IPS-15b (cell line): ENCODE results near the gene FHL3.

Experiments used
- H3K27me3 ChIP-seq: one replicate; pipeline ENCODE4 v1.6.1; 2013; ENCODE audit warnings: low read length; ENCODE audit not compliant: control insufficient read depth, insufficient read depth
- H3K36me3 ChIP-seq: one replicate; pipeline ENCODE4 v1.6.1; 2013; ENCODE audit warnings: low read length; ENCODE audit not compliant: control insufficient read depth, insufficient read depth
- H3K4me1 ChIP-seq: one replicate; pipeline ENCODE4 v1.6.1; 2013; ENCODE audit warnings: mild to moderate bottlenecking, low read length; ENCODE audit not compliant: control insufficient read depth, insufficient read depth
- H3K4me3 ChIP-seq: one replicate; pipeline ENCODE4 v1.5.1; 2013; ENCODE audit warnings: low read depth, low read length
- H3K9ac ChIP-seq: one replicate; pipeline ENCODE4 v1.6.1; 2013; ENCODE audit warnings: low read depth, mild to moderate bottlenecking, low read length
- H3K9me3 ChIP-seq: one replicate; pipeline ENCODE4 v1.6.1; 2013; ENCODE audit warnings: mild to moderate bottlenecking, low read length; ENCODE audit not compliant: control insufficient read depth, insufficient read depth

Gene FHL3, protein sequence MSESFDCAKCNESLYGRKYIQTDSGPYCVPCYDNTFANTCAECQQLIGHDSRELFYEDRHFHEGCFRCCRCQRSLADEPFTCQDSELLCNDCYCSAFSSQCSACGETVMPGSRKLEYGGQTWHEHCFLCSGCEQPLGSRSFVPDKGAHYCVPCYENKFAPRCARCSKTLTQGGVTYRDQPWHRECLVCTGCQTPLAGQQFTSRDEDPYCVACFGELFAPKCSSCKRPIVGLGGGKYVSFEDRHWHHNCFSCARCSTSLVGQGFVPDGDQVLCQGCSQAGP

DNA sequence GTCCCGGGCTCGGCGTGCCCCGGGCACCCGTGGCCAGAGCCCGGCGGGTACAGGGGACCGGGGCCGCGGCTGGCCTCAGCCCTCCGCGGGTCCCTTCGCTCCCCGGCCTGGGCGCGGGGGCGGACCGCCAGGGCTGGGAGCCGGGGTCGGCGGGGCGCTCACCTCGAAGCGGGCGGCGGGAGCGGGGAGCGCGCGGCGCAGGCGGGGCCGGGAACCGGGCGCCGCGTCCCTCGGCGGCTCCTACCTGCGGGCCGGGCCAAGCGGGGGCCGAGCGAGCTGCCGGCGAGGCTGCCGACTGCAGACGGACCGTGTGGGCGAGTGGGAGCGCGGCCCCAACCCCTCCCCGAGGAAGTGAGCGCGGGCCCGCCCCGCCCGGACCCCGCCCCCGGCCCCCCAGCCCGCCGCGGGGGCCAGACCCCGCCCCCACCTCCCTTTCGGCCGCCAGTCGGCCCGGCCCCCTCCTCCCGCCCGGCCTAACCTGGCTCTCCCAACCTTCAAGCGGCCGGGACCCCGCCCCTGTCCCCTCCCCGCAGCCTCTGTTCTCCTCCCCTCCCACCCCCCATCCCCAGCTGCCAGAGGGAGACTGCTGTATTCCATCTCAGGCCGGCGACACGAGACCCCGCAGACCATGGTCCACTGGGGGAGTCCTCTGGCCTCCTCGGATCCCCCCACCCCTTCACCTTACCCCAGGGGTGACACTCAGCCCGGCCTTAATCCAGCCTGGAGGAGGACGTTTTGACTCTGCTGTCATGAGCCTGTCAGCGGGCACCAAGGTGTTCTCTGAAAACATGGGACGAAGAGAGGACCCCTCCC, at the start of gene FHL3:
TSS of gene FHL3 (minus strand) at position 320 of the 813 bp plus-strand sequence. CDS start 6,102 bp downstream, outside the sequence.
- Histone ChIP-seq H3K36me3 (no peaks in the 10 kb centered on the region), H3K9ac (peak within 1 kb of the TSS; percentile 41), H3K4me3 (peak within 1 kb of the TSS; percentile 76), H3K9me3 (no peaks in the 10 kb centered on the region), H3K4me1 (peaks cover 38% of the 10 kb centered on the region), H3K27me3 (no peaks in the 10 kb centered on the region)

DNA sequence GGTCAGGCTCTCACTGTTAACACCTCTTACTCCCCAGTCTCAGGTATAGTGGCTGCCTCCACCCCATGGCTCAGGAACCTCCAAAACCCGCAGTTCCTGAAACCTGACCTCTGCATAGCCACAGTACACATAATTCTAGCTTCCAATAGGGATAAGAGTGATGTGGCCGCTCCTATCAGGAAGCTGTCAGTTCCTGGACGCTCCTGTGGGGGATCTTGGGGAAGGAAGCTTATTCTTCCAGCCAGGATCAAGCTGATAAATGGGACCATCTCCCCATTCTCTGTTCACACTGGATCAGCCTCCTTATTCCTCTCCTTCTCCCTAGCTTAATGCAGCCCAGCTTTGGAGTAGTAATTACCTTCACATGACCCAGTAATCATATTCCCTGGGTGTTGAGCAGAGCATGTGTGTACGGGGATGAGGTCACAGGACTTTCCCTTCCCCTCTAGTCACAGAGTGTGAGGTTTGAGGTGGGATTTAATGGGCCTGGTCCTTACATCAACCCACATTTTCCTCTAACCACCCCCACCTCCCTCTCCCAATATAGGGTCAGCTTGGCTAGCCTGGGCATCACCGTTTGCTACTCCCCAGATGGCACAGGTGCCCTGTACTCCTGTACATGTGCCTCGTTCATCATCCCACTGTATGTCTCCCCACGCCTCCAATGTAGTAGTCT, 48.2 kb upstream of the FHL3 start:
- peaks cover 13% of the 10 kb centered on the region for H3K4me1 ChIP-seq
- no peak overlapping the region for H3K9ac ChIP-seq
- H3K36me3 ChIP-seq = no peaks in the 10 kb centered on the region
- no peaks in the 10 kb centered on the region for H3K9me3 ChIP-seq
- peaks cover 10% of the 10 kb centered on the region for H3K27me3 ChIP-seq
- H3K4me3 ChIP-seq = no peak overlapping the region

DNA sequence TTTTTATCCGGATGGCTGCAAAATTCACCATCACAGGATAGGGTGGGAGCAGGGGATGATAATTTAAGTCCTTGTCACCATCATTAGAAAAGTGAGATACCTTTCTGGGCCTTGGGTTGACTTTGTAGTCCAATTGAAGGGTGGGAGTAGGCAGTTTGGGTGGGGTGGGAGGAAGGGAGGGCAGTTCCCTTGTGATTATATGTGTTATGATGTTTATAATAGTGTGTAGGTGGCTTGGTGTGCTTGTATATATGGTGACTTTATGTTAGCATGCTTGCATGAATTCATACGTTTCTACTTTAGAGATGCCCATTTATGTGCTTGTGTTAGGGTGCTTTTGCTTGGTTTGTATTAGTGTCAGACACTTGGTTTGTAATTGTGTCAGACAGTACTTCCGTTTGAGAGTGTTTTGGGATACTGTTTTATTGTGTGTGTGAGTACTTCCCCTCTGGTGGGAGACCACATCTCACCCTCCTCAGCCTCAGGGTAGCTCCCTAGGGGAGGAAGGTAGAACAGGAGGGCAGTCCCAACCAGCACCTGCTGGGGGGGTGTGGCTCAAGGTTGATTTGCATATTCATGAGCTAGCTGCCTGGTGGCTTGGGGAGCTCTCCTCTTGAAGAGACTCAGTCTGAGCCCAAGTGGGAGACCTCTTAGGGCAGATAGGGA, 47.6 kb upstream of the FHL3 start:
- H3K4me1 ChIP-seq = peaks cover 15% of the 10 kb centered on the region
- peaks cover 16% of the 10 kb centered on the region for H3K27me3 ChIP-seq
- H3K36me3 ChIP-seq = no peaks in the 10 kb centered on the region
- no peaks in the 10 kb centered on the region for H3K9me3 ChIP-seq
- no peak overlapping the region for H3K4me3 ChIP-seq
- H3K9ac ChIP-seq = no peak overlapping the region

DNA sequence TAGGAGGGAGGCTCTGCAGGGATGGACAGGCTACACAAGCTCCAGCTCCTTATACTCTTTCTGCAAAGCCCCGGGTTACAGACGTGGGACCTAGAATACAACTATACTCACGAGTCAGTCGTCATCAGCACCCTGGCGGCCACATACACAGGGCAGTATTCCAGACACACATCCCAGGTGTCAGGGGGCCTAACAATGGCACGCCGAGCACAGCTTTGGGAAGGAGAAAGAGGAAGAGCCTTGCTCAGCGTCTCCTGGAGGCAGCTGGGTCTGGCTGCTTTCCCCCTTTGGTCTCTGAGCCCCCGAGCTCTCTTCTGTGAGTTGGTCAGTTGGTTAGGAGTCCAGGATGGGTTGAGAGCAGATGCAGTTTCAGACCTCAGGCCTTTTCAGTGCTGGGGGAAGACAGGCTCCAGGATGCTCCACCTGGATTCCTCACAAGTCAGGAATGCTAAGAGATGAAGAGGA, 45.8 kb upstream of the FHL3 start:
- no peak overlapping the region for H3K9ac ChIP-seq
- no peaks in the 10 kb centered on the region for H3K9me3 ChIP-seq
- peaks cover 15% of the 10 kb centered on the region for H3K4me1 ChIP-seq
- no peaks in the 10 kb centered on the region for H3K36me3 ChIP-seq
- peaks cover 23% of the 10 kb centered on the region for H3K27me3 ChIP-seq
- no peak overlapping the region for H3K4me3 ChIP-seq

DNA sequence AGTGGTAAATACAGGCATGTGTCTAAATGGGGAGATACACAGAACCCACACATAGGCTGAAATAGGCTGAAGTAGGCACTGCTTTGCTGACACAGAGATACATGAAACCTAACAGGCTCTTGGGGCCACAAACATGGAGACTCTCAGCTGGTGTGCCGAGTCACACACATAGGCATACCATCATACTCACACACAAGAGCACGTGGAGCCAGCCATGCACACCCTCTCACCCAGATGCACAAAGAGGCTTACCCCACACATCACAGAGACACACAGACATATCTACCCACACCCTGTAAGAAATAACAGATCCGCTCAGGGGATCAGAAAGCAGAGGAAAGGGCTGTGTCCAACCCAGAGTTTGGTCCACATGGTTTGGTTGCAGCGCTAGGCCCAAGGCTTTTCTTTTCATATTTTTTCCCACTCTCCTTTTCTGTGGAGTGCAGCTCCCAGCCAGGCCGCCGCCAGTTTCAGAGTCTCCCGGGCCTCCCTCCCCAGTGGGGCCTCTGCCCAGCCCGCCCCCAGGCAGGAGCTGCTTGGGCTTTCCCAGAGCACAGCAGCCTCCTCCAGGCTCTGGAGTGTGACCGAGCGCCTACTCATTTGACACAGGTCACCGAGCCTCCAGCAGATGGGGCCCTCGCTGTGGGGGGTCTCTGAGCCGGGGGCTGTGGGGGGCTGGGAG, 45.2 kb upstream of the FHL3 start:
- H3K36me3 ChIP-seq = no peaks in the 10 kb centered on the region
- peaks cover 26% of the 10 kb centered on the region for H3K27me3 ChIP-seq
- H3K4me3 ChIP-seq = no peak overlapping the region
- no peak overlapping the region for H3K9ac ChIP-seq
- H3K4me1 ChIP-seq = peaks cover 15% of the 10 kb centered on the region
- no peaks in the 10 kb centered on the region for H3K9me3 ChIP-seq

DNA sequence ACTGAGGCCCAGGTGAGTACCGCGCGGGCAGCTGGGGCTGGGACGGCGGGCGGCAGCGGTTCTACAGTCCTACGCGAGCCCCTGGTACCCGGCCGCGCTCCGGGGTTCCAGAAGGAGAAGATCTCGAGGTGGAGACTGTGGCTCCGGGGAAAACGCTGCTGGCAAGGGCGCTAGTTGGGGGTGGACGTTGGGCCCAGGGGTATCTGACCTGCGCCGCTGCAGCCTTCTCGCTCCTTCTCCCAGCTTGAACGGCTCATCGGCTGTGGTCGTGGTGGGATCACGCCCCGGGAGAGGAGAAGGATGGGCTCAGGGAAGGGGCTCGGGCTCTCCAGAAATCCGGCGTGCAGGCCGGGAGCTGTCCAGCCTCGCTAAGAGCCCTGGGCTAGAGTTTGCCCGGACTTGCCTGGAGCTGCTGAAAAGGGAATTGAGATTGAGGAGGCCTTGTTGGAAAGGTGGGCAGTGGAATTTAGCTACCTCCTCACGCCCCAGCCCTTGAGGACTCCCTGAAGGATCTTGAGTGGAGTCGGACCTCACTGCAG, 42.4 kb upstream of the FHL3 start:
- peak overlapping the region; percentile 79 for H3K4me3 ChIP-seq
- H3K27me3 ChIP-seq = peaks cover 50% of the 10 kb centered on the region
- peak overlapping the region; percentile 41 for H3K9ac ChIP-seq
- peaks cover 2% of the 10 kb centered on the region for H3K36me3 ChIP-seq
- H3K4me1 ChIP-seq = peaks cover 4% of the 10 kb centered on the region
- H3K9me3 ChIP-seq = no peaks in the 10 kb centered on the region

DNA sequence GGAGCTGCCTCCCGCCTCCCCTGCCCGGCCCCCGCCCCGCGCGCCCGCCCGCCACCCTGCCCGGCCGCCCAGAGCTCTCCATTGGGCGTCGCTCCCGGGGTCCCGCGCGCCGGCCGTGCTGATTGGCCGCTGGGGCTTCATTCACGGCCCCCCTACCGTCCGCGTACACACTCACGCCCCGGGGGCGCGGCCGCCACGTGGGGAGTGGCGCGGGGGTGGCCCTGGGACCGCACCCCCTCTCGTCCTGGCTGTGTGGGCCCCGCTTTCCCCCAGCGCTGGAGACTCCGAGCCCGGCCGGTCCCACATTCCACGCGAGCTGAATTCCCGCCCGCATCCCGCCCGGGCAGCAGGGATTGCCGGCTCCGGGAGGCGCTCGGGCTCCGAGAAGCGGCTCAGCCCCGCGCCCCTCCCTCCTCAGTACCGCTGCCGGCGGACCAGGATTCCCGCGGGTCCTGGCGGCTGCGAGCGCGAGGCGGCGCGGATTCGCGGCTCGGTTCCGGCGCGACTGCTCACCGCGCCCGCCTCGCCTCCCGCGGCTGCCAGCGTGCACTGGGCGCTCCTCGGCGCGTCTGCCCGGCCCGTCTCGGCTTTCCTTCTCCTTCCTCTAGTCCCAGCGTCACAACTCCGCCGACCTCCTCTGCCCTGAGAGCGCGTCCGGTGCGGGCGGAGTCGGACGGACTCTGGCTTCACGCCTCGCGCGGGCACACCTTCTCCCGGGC, 41.7 kb upstream of the FHL3 start:
- H3K9ac ChIP-seq = peak overlapping the region; percentile 24
- H3K27me3 ChIP-seq = peaks cover 52% of the 10 kb centered on the region

DNA sequence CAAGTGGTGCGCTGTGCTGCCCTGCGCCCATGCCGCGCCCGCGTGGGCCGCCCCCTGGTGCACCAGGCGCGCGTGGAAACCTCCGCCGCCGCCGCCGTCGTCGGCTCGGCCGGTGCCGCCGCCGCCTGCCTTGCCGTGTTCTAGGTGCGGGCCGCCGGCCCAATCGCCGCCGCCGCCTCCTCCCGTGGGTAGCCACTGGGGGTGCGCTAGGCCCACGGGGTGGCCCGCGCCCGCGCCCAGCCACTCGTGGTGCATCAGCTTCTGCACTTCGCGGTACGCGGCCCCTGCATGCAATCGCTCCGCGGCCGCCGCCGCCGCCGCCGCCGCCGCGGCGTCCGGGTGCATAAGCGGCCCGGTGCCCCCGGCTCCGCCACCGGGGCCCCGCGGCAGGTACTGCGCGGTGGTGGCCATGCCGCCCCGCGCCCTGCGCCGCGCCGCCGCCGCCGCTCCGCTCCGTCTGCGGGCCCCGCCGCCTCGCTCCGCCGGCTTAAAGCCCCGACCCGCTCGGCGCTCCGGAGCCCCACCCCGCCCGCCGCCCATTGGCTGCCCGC, 41.1 kb upstream of the FHL3 start, which contains the start of gene POU3F1:
TSS of gene POU3F1 (minus strand) at position 461 of the 551 bp plus-strand sequence. CDS start at position 411, 50 bp downstream.
- no peaks in the 10 kb centered on the region for H3K9me3 ChIP-seq
- H3K27me3 ChIP-seq = peaks cover 54% of the 10 kb centered on the region
- peaks cover 5% of the 10 kb centered on the region for H3K36me3 ChIP-seq
- H3K4me3 ChIP-seq = peak within 1 kb of the TSS; percentile 79
- H3K9ac ChIP-seq = peak within 1 kb of the TSS; percentile 24
- H3K4me1 ChIP-seq = peaks cover 2% of the 10 kb centered on the region

More for the DNA sequence above, 41.7 kb upstream of the FHL3 start:
- Histone ChIP-seq H3K9me3 (no peaks in the 10 kb centered on the region), H3K4me3 (peak overlapping the region; percentile 79), H3K36me3 (peaks cover 5% of the 10 kb centered on the region), H3K4me1 (peaks cover 2% of the 10 kb centered on the region)

DNA sequence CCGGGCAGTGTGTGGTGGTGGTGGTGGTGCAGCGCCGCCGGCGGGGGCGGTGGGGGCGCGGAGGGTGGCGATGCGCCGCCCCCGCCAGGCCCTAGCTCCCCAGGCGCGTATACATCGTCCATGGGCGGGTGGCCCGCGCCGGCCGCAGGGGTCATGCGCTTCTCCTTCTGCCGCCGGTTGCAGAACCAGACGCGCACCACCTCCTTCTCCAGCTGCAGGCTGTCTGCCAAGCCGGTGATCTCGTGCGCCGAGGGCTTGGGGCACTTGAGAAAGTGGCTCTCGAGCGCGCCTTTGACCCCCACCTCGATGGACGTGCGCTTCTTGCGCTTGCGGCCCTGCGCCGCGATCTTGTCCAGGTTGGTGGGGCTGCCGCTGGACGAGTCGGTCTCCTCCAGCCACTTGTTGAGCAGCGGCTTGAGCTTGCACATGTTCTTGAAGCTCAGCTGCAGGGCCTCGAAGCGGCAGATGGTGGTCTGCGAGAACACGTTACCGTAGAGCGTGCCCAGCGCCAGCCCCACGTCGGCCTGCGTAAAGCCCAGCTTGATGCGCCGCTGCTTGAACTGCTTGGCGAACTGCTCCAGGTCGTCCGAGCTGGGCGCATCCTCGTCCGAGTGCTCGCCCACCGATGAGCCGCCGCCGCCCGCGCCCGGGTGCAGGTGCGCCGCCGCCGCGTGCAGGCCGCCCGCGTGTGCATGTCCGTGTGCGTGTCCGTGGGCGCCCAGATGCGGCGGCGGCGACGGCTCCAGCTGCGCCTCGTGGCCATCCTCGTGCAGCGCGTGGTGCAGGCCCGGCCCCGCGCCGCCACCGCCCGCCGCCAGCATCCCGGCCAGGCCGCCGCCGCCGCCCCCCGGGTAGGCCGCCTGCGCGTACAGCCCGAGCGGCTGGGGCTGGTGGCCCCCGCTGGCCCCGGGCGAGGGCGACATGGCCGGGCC, 40.4 kb upstream of the FHL3 start:
- peaks cover 55% of the 10 kb centered on the region for H3K27me3 ChIP-seq
- H3K9ac ChIP-seq = no peak overlapping the region
- peaks cover 2% of the 10 kb centered on the region for H3K4me1 ChIP-seq
- H3K9me3 ChIP-seq = no peaks in the 10 kb centered on the region
- peaks cover 5% of the 10 kb centered on the region for H3K36me3 ChIP-seq
- H3K4me3 ChIP-seq = peak overlapping the region; percentile 63
